Osteoblast (primary cell): Measurements from ENCODE around the gene STRBP. TPM values are rescaled to one million over a fixed set of nuclear protein-coding genes. Genes with fewer than 3 reads are reported as not detected.

Experiments
- DNase-seq: peaks from one replicate; pipeline ENCODE4 v3.0.0; 2011; ENCODE audit warnings: low spot score, mixed read lengths; ENCODE audit not compliant: insufficient read length; ENCODE audit errors: missing footprints
- H2AFZ ChIP-seq: 2 replicates; pipeline ENCODE4 v1.6.0; 2011; ENCODE audit warnings: mild to moderate bottlenecking, low read length
- H3K27ac ChIP-seq: 2 replicates; pipeline ENCODE4 v1.5.1; 2011; ENCODE audit warnings: mild to moderate bottlenecking, low read depth, low read length, moderate library complexity
- H3K27me3 ChIP-seq: 2 replicates; pipeline ENCODE4 v1.6.0; 2012; ENCODE audit warnings: mild to moderate bottlenecking, control low read depth, inconsistent platforms, low read length, moderate library complexity; ENCODE audit not compliant: insufficient read depth
- H3K36me3 ChIP-seq: 2 replicates; pipeline ENCODE4 v1.5.1; 2011; ENCODE audit warnings: mild to moderate bottlenecking, low read length, control low read depth, moderate library complexity; ENCODE audit not compliant: insufficient read depth
- H3K4me1 ChIP-seq: 2 replicates; pipeline ENCODE4 v1.5.1; 2011; ENCODE audit warnings: mild to moderate bottlenecking, low read length, control low read depth, moderate library complexity; ENCODE audit not compliant: insufficient read depth
- H3K4me2 ChIP-seq: 2 replicates; pipeline ENCODE4 v1.6.0; 2011; ENCODE audit warnings: mild to moderate bottlenecking, low read length; ENCODE audit not compliant: insufficient read depth
- H3K4me3 ChIP-seq: fragments of 200-600 bp; sonication (generic); 3 replicates; pipeline ENCODE4 v1.5.1; 2012; ENCODE audit warnings: mild to moderate bottlenecking, low read length, inconsistent platforms; ENCODE audit not compliant: insufficient read depth
- H3K79me2 ChIP-seq: 2 replicates; pipeline ENCODE4 v1.6.0; 2012; ENCODE audit warnings: mild to moderate bottlenecking, low read length, control low read depth, inconsistent platforms; ENCODE audit not compliant: insufficient read depth
- H3K9me3 ChIP-seq: 2 replicates; pipeline ENCODE4 v1.5.1; 2011; ENCODE audit warnings: low read depth, low read length, control low read depth
- H4K20me1 ChIP-seq: 2 replicates; pipeline ENCODE4 v1.6.0; 2012; ENCODE audit warnings: mild to moderate bottlenecking, low read length, control low read depth; ENCODE audit not compliant: insufficient read depth
- CTCF ChIP-seq: IDR thresholded peaks from 2 replicates; pipeline ENCODE4 v1.5.1; 2011; ENCODE audit warnings: mild to moderate bottlenecking, low read depth, low read length, moderate library complexity; ENCODE audit errors: extremely low read depth
- total RNA-seq: library from RNA; depleted of rRNA; stranded (reverse); fragments of >200 nt; gene quantifications from 2 replicates; pipeline ENCODE4 v1.2.3, GENCODE V29; 2012

The STRBP gene
- total RNA-seq, 1 donor, result 2.9 TPM

- DNase-seq, result no peak
- Histone ChIP-seq H3K4me3 (no peak overlapping the region), H3K27ac (no peak overlapping the region), H3K4me1 (no peaks in the 10 kb centered on the region), H3K9me3 (no peaks in the 10 kb centered on the region), H3K27me3 (no peaks in the 10 kb centered on the region), H2AFZ (no peak overlapping the region), H3K36me3 (no peaks in the 10 kb centered on the region), H3K4me2 (no peak overlapping the region), H4K20me1 (no peaks in the 10 kb centered on the region), H3K79me2 (no peaks in the 10 kb centered on the region)
- TF ChIP-seq CTCF, result no peak
Measured at GRCh38 chr9:123312306-123312877, 44.0 kb upstream of the STRBP start.

GRCh38 chr9:123311250-123311752, 42.9 kb upstream of the STRBP start:
- peaks cover 6% of the 10 kb centered on the region for H3K27me3 ChIP-seq
- no peaks in the 10 kb centered on the region for H3K9me3 ChIP-seq

GRCh38 chr9:123310551-123311249, 42.3 kb upstream of the STRBP start:
- DNase-seq, result no peak
- Histone ChIP-seq H3K4me3 (no peak overlapping the region), H3K27ac (no peak overlapping the region), H3K4me2 (no peak overlapping the region), H3K4me1 (no peaks in the 10 kb centered on the region), H4K20me1 (no peaks in the 10 kb centered on the region), H2AFZ (no peak overlapping the region), H3K79me2 (no peaks in the 10 kb centered on the region), H3K9me3 (no peaks in the 10 kb centered on the region), H3K36me3 (no peaks in the 10 kb centered on the region), H3K27me3 (peaks cover 6% of the 10 kb centered on the region)
- no peak for TF ChIP-seq CTCF

More at GRCh38 chr9:123311250-123311752, 42.9 kb upstream of the STRBP start:
- H3K4me2 ChIP-seq, result no peak overlapping the region
- TF ChIP-seq CTCF, result no peak
- H3K4me3 ChIP-seq, result no peak overlapping the region
- no peak overlapping the region for H2AFZ ChIP-seq
- H4K20me1 ChIP-seq, result no peaks in the 10 kb centered on the region
- no peak for DNase-seq
- no peaks in the 10 kb centered on the region for H3K79me2 ChIP-seq
- H3K36me3 ChIP-seq, result no peaks in the 10 kb centered on the region
- H3K4me1 ChIP-seq, result no peaks in the 10 kb centered on the region
- no peak overlapping the region for H3K27ac ChIP-seq

GRCh38 chr9:123309611-123310010, 41.2 kb upstream of the STRBP start:
- Histone ChIP-seq H3K4me1 (no peaks in the 10 kb centered on the region), H4K20me1 (no peaks in the 10 kb centered on the region), H3K79me2 (no peaks in the 10 kb centered on the region), H3K36me3 (no peaks in the 10 kb centered on the region), H3K4me2 (no peak overlapping the region), H3K4me3 (no peak overlapping the region), H3K9me3 (no peaks in the 10 kb centered on the region), H3K27ac (no peak overlapping the region), H2AFZ (no peak overlapping the region), H3K27me3 (peaks cover 6% of the 10 kb centered on the region)
- TF ChIP-seq CTCF, result no peak
- no peak for DNase-seq
